ENCODE results near the gene NEURL2.
"Not testable (repeated sequence)": the region's sequence is repeated elsewhere in the genome, so short reads cannot be mapped to it uniquely, and the experiment has no call there.

The NEURL2 gene

GRCh38 chr20:45898285-45898684 is 7.3 kb upstream of the NEURL2 start:
- DNase-seq (ENCODE audit: low spot score): no peak

- DNase-seq (ENCODE audit: low spot score): no peak
These were observed 6.7 kb upstream of the NEURL2 start for GRCh38 chr20:45897692-45898091.

GRCh38 chr20:45897289-45897688 is 6.3 kb upstream of the NEURL2 start:
- no peak for DNase-seq (ENCODE audit: low spot score)

- no peak for DNase-seq (ENCODE audit: low spot score)
These were observed 5.7 kb upstream of the NEURL2 start for GRCh38 chr20:45896641-45897161.

GRCh38 chr20:45894797-45895196 is 3.8 kb upstream of the NEURL2 start:
- DNase-seq (ENCODE audit: low spot score): no peak

- DNase-seq (ENCODE audit: low spot score): no peak
These were observed 2.8 kb upstream of the NEURL2 start for GRCh38 chr20:45893831-45894230.

GRCh38 chr20:45892828-45893500 is 2.0 kb upstream of the NEURL2 start:
- no peak for DNase-seq (ENCODE audit: low spot score)

- no peak for DNase-seq (ENCODE audit: low spot score)
These were observed 1.2 kb upstream of the NEURL2 start for GRCh38 chr20:45892049-45892825.

- peak; percentile 81 for DNase-seq (ENCODE audit: low spot score)
These were observed 677 bp downstream of the NEURL2 start for GRCh38 chr20:45890077-45890984.

- DNase-seq (ENCODE audit: low spot score): no peak
These were observed 2.3 kb downstream of the NEURL2 start for GRCh38 chr20:45888681-45889080.

- DNase-seq (ENCODE audit: low spot score): no peak
These were observed 3.7 kb downstream of the NEURL2 start, which contains the start of gene SPATA25 for GRCh38 chr20:45887346-45887715. Gene SPATA25 (minus strand): TSS chr20:45887622. CDS start chr20:45887590, 32 bp downstream.

- no peak for DNase-seq (ENCODE audit: low spot score)
These were observed 4.2 kb downstream of the NEURL2 start for GRCh38 chr20:45886590-45887345.

- DNase-seq (ENCODE audit: low spot score): no peak
These were observed 7.9 kb downstream of the NEURL2 start for GRCh38 chr20:45883100-45883469.

GRCh38 chr20:45882469-45883099 is 8.4 kb downstream of the NEURL2 start:
- no peak for DNase-seq (ENCODE audit: low spot score)

GRCh38 chr20:45880988-45881788 is 9.8 kb downstream of the NEURL2 start, which contains the start of gene ZSWIM1:
Gene ZSWIM1 (plus strand): TSS chr20:45881227. CDS start chr20:45882593, 1,366 bp downstream.
- peak; percentile 100 for DNase-seq (ENCODE audit: low spot score)

- DNase-seq (ENCODE audit: low spot score): no peak
These were observed 12.8 kb downstream of the NEURL2 start for GRCh38 chr20:45878076-45878761.

- no peak for DNase-seq (ENCODE audit: low spot score)
These were observed 16.4 kb downstream of the NEURL2 start for GRCh38 chr20:45874576-45874975.

- not testable (repeated sequence) for DNase-seq (ENCODE audit: low spot score)
These were observed 16.9 kb downstream of the NEURL2 start for GRCh38 chr20:45874104-45874481.

GRCh38 chr20:45873409-45874103 is 17.5 kb downstream of the NEURL2 start:
- DNase-seq (ENCODE audit: low spot score): no peak

All from Ammon's horn (tissue), 1 donor.